Stimulated activated CD4-positive, alpha-beta T cell treated with anti-CD3 and anti-CD28 coated beads, Interleukin-12 subunit alpha, Interleukin-12 subunit beta, amount 100 ng/mL, for 4 hours (primary cell): ENCODE data around the gene PNKD.
A peak's percentile ranks its signal among the peaks of the same experiment; 100 is the strongest.
"Not testable (repeated sequence)": the region's sequence is repeated elsewhere in the genome, so short reads cannot be mapped to it uniquely, and the experiment has no call there.

Experiments used
- DNase-seq: peaks from one replicate; pipeline ENCODE4 v3.0.0-alpha.2; 2020

PNKD gene

GRCh38 chr2:218293715-218294429 is 23.6 kb downstream of the PNKD start:
- no peak for DNase-seq

GRCh38 chr2:218294430-218295022 is 24.2 kb downstream of the PNKD start:
- DNase-seq = no peak

GRCh38 chr2:218295029-218295428 is 24.7 kb downstream of the PNKD start:
- no peak for DNase-seq

- DNase-seq = no peak
Observed at GRCh38 chr2:218296200-218296599, 25.9 kb downstream of the PNKD start.

GRCh38 chr2:218296847-218297246 is 26.5 kb downstream of the PNKD start:
- no peak for DNase-seq

GRCh38 chr2:218298314-218298875 is 28.1 kb downstream of the PNKD start:
- DNase-seq = no peak

- no peak for DNase-seq
Observed at GRCh38 chr2:218300141-218300540, 29.8 kb downstream of the PNKD start.

GRCh38 chr2:218301176-218301819 is 31.0 kb downstream of the PNKD start:
- DNase-seq = peak; percentile 77

GRCh38 chr2:218305383-218305782 is 35.1 kb downstream of the PNKD start:
- DNase-seq = no peak

GRCh38 chr2:218306184-218306920 is 36.0 kb downstream of the PNKD start:
- no peak for DNase-seq

- DNase-seq = no peak
Observed at GRCh38 chr2:218307415-218308090, 37.2 kb downstream of the PNKD start.

- no peak for DNase-seq
Observed at GRCh38 chr2:218310853-218311540, 40.7 kb downstream of the PNKD start.

GRCh38 chr2:218311541-218312266 is 41.4 kb downstream of the PNKD start:
- not testable (repeated sequence) for DNase-seq

GRCh38 chr2:218312267-218312756 is 42.0 kb downstream of the PNKD start:
- no peak for DNase-seq

- DNase-seq = no peak
Observed at GRCh38 chr2:218313356-218313755, 43.0 kb downstream of the PNKD start.

GRCh38 chr2:218314764-218315163 is 44.4 kb downstream of the PNKD start:
- DNase-seq = not testable (repeated sequence)

- DNase-seq = no peak
Observed at GRCh38 chr2:218315397-218315796, 45.1 kb downstream of the PNKD start.

GRCh38 chr2:218317303-218317630 is 46.9 kb downstream of the PNKD start:
- no peak for DNase-seq

- no peak for DNase-seq
Observed at GRCh38 chr2:218317835-218318234, 47.5 kb downstream of the PNKD start.

GRCh38 chr2:218318241-218318640 is 47.9 kb downstream of the PNKD start:
- no peak for DNase-seq

GRCh38 chr2:218319813-218320365 is 49.6 kb downstream of the PNKD start:
- DNase-seq = no peak
